HG03565 (cell line): ENCODE data around the gene LHPP.
"Not testable (repeated sequence)": the region's sequence is repeated elsewhere in the genome, so short reads cannot be mapped to it uniquely, and the experiment has no call there.

Experiments used
- ATAC-seq: cut with Tn5 transposase; IDR thresholded peaks from one replicate; pipeline ENCODE4 v1.9.1; 2021; ENCODE audit warnings: mild to moderate bottlenecking, moderate library complexity; ENCODE audit not compliant: unreplicated experiment

Gene LHPP

DNA sequence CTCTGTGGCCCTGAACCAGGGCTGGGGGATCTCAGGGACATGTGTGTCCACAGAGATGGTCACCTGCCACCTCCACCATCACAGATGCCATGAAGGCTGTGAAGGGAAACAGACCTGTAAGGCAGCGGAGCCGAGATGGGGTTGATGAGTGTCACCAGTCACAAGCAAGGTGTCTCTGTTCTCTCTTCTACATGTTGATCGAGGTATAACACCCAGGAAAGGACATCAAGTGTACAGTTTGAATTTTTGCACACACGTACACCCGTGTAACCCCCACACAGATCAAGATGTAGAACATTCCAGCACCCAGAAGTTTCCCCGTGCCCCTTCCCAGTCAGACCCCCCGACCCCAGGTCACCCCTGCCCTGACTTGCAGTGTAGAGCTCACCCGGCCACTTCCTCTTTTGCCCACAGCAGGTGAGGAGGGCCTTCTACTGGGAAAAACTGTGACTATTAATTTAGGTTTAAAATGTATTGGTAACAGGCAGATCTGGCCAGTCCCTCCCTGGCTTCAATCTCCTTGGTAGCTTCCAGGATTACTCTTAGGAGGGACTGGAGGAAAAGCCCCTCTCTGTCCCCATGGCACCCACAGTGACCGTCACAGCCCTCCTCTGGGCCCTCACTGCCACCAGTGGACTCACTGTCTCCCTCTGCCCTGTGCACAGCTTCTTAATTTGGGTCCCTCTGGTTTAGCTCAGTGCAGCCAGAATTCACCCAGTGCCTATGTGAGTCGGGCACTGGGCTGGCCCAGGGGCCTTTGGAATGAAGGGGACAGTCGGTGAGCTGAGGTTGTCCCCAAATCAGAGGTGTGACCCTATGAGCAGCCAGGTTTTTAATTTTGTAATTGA, 108.2 kb downstream of the LHPP start:
- no peak for ATAC-seq

- ATAC-seq, result no peak
These were observed 109.0 kb downstream of the LHPP start for GRCh38 chr10:124570646-124571045.

- ATAC-seq, result no peak
These were observed 111.1 kb downstream of the LHPP start for GRCh38 chr10:124572751-124573150.

DNA sequence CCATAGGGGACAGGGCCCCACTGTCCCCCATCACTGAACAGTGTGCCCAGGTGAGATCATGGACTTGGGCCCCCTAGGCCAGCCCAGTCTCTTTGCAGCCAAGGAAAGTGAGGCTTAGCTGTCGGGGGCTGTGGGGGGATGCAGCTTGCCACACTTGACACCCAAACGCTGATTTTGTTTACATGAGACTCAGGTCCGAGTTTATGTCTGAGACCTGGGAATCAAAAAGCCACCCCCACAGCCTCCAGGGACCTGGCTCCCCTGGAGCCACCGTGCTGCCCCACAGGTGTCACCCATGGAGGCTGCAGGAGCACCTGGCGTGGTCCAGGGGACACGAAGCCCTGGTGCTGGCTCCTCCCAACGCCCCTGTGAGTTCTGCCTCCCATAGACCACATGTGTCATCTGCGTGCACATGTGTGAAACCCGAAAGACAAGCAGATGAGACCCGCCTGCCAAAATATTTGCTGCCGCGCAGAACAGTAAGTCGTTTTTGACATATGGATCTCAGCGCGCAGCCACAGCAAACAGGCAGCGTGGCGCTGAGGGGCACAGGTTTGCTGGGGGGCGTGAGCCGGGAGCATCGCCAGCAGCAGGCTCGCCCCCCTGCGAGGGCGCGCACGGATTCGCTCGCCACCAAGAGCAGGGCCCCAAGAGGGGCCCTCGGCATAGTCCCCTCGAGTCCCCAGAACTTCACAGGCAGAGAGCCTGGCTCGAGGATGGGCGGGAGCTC, 112.3 kb downstream of the LHPP start:
- ATAC-seq, result no peak

- ATAC-seq, result no peak
These were observed 112.9 kb downstream of the LHPP start for GRCh38 chr10:124574456-124575070.

DNA sequence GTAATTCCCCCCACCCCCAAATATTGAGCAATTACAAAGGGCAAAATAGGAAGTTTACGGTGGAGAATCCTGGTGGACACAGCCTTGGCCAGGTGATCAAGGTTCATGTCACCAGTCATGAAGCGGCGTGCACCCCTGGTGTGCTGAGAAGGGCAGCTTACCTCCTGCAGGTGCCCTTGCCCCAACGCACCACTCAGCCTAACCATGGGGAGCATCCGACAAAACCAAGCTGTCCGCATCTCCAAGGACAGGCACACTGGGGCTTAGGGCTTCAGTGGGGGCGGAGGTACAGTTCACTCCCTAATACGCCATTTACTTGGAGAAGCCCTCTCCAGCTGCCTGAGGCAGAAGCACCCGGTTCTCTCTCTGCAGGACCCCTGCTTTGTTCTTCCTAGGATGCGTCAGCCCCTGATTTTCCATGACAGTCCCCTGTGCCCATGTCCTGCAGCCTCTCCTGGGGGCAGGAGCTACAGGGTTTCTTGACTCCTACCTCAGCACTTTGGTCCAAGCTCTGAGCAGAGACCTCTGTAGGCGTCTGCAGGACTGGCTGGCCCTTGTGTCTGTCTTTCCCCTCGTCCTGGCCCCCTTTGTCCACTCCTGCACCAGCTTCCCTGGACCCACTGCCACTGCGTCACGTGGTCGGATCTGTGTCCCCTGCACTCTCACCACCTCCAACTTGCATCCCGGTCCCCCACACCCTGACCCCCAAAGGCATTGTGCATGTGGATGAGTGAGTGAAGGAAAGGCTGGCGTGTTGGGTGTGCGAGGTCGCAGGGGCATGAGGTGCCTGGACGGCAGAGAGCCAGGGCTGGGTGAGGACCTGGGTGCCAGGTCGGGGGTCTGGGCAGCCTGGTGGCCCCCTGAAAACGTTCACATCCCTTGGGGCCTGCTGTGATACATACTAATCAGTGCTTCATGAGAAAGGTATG, 113.7 kb downstream of the LHPP start:
- no peak for ATAC-seq

GRCh38 chr10:124576526-124577420, 115.2 kb downstream of the LHPP start:
- ATAC-seq, result no peak

DNA sequence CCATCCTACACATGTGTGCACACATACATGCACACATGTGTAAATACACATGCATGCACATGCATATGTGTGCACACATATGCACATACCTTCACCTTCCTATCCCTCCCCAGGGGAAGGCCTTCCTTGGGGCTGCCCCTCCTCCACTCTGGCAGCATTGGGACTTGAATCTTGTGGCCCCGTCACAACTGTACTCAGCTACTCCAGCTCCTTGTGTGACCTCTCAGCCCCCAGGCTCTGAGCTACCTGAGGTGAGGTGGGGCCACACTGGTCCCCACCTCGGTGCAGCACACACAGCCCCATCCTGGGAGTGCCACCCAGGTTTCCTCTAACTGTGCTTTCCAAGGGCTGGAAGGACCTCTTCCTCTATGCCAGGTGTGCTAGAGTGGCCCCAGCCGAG, 116.0 kb downstream of the LHPP start:
- no peak for ATAC-seq

- no peak for ATAC-seq
These were observed 116.8 kb downstream of the LHPP start for GRCh38 chr10:124578231-124579010.

DNA sequence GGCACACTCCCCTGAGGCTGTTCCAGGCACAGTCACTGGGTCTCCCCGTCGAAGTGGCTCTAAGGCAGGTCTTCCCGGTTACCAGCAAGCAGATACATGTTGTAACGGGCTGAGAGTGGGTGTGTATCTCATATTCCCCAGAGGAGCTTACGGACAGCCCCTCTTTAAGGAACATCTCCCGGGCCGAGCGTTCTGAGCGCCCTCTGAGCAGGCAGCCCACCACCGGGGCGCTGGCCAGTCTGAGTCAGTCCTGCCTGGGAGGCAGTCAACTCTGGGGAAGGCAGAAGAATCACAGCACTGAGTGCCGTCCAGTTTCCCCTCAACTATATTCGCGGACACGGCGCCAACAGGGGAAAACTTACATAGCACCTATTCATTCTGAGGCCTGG, 117.4 kb downstream of the LHPP start:
- ATAC-seq, result no peak

DNA sequence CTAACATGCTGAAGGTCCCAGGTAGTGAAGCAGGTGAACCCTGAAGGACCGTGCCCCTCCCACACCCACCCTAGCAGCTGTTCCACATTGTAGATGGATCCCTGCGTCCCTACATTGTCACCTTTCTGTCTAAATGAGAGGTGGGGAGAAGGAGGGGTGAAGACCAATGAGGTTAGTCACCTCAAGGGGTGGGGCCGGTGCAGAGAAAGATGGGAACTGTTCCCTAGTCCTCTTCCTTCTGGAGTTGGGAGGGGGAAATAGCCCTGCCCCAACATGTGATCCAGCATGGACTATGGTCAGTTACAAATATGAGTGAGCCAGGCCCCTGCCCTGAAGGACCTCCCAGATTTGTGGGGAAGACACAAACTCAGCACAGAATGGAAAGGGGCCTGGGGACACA, 124.5 kb downstream of the LHPP start:
- no peak for ATAC-seq

DNA sequence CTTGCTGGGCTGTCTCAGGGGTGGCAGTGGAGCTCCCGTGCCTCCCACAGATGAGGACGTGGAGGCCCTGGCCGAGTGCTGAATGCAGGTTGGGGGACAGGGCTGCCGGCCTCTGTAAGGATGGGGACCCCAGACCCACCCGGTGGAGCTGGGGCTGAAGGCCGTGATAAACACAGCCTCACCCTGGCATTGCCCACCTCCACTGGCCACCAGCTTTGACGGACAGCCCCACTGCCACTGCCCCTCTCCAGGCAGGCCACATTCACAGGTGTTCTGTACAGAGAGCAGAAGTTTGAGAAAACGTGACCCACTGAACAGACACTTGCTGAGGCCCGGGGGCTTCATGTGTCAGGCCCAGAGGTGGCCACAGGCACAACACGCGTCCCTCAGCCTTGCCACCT, 126.2 kb downstream of the LHPP start:
- no peak for ATAC-seq

GRCh38 chr10:124588341-124588735, 126.7 kb downstream of the LHPP start:
- not testable (repeated sequence) for ATAC-seq

GRCh38 chr10:124588736-124589490, 127.3 kb downstream of the LHPP start:
- no peak for ATAC-seq

GRCh38 chr10:124589491-124590041, 127.9 kb downstream of the LHPP start:
- ATAC-seq, result no peak

GRCh38 chr10:124590216-124591122, 128.8 kb downstream of the LHPP start:
- no peak for ATAC-seq

GRCh38 chr10:124591123-124591495, 129.5 kb downstream of the LHPP start:
- no peak for ATAC-seq
